Activated T-helper 1 cell treated with anti-CD3 and anti-CD28 coated beads, Interleukin-2, amount 50 U/mL, for 16 hours (primary cell): ENCODE data around the gene SH3RF3.
"Not testable (repeated sequence)": the region's sequence is repeated elsewhere in the genome, so short reads cannot be mapped to it uniquely, and the experiment has no call there.

ENCODE experiments used
- DNase-seq, 2 donors: peaks; one replicate each; pipeline ENCODE4 v3.0.0-alpha.2; 2020; ENCODE audit warnings: low read depth in 1 of 2, low spot score in 1 of 2

Gene SH3RF3

DNA sequence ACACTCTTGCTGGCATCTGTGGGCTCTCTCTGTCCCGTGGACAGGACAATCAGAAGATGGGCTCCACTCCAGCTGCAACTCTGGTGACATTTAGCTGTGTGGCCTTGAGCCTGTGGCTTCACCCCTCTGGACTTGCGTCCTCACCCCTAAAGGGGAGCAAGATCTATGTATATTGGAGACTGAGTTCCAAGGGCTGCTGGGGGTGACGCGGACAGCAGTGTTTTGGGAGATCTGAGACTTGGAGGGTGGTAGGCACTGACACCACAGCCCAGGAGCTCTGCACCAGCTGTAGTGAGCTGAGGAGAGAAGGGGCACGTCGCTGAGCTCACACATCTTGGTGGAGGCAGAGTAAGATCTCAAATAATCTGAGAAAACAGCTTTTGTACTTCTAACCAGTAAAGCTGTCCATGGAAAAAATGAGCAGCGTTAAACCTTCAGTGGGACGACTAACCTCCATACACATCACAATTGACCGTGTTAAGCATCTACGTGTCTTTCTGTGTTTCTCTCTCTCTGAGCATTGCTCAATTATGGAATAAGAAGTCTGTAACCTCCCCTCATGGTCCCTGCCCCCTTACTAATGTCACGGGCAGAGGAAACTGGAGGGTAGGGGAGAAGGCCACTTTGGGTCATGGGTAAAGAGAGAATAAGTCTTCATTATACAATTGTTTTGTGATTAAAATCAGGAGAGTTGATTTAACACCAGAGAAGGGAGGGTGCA, 85.8 kb downstream of the SH3RF3 start:
- no peak for DNase-seq

DNA sequence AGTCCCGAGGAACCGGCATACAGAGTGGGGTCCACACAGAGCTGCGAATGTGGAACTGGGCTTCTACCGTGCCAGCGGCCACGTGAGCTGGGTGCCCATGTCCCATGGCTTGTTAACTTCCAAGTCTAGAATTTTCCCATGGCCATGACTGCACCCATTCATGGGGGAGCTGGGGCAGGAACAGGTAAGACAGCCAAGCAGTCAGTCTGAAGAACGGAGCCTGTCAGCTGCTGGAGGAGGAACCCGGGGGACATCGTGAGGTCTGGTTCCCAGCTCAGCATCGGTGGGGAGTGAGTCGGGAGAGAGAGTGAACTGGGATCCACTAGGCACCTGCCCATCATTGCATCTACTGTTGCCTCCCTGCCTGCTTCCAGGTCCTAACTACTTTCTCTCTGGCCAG, 86.9 kb downstream of the SH3RF3 start:
- DNase-seq: no peak

DNA sequence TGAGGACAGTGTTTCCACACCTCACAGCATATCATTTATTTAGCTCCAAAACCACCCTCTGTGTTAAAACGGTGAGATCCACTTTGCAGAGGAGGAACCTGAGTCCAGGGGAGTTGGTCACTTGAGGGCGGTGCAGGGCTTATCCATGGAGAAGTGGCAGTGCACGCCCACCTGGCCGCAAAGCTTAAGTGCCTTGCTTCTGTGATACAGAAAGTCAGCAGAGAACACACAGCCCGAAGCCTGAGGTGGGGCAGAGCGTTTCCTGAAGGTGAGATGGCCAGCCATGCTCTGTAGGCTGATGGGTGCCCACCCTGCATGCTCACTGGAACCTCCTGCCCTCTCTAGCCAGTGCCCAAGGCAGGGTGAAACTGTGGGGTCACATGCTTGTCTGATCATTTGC, 87.3 kb downstream of the SH3RF3 start:
- DNase-seq: no peak

DNA sequence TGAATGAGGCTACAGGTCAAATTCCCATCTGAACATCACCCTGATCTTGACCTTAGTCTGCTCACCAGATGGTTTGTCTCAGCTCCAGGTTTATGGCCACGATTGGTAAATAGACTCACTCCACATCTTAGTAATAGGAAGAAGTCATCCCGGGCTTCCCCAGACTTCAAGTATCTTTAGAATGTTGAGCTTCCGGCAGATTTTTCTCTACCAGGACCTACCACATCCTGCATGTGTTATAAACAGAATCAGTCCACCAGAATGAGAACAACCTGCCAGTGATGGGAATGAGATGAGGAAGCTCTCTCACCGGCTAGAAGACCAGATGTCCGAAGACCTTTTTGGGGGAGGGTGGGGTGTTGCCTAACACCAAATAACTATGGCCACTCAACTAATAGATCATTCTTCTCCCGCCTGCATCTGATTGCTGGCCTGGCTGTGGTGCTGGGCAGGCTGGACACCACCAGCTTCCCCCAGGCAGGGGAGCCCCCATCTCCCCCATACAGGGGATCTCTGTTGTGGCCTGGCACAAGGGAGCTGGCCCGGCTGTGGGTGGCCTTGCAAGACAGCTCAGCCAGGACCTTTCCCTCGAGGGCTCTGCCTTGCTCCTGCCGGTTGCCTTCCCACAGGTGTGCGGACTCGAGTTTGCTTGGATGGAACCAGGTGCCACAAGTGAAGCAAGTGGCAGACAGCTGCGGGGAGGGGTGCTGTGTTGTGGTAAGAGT, 88.5 kb downstream of the SH3RF3 start:
- no peak for DNase-seq

DNA sequence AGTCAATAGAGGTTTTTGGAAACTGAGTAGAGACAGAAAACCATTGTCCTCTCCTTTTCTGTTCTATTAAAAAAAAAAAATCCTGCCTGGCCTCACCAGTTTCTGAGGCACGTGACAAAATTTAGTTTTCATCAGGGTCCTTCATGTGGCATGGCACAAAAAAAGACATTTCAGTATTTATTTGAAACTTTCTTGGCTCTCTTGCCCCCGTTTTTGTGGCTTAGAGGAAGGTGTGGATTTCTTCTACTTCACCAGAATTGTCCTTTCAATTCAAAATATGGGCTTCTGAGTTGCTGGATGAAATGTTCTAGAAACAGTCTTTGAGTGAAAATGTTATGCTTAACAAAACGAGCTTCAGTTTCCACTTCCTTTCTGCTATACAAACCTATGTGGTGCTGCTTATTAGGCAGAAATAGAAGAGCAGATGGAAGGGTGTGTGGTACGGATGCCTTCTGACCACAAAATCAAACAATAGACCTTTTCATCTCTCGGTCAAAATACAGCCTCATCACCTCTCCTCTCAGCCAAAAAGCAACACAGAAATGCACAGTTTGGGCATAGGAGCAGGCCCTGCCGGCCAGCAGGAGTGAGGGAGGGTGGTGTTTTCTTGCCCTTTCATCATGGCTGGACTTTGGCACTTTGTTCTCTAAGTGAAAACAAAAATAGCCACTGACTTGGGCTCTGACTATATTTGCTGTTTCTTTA, 89.2 kb downstream of the SH3RF3 start:
- no peak for DNase-seq

DNA sequence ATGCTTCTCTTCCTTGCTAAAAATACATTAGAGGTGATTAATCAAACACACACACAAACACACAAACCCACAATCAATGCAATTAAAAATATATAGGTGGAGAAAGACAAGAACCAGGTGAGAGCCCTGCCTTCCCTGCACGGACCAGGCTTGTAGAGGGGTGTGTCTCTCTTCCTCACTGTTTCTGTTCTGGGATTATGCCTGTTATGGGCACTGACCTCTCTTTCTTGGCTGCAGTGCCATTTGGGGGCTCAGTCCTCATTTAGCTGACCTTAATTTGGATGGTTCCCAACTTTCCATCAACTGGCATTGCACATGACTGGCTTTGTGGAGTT, 89.8 kb downstream of the SH3RF3 start:
- no peak for DNase-seq

DNA sequence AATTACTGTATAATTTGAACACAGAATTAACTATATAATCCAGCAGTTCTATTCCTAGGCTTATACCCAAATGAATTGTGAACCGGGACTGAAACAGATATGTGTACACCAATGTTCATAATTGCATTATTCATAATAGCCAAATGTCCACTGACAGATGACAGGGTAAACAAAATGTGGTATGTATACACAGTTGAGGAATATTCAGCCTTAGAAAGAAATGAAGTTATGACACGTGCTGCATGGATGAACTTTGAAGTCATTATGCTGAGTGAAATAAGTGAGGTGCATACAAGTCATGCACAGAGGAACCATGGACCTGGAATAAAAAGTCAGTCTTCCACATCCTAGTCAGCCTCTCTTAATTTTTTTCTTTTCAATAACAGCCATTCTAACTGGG, 91.9 kb downstream of the SH3RF3 start:
- DNase-seq: no peak

DNA sequence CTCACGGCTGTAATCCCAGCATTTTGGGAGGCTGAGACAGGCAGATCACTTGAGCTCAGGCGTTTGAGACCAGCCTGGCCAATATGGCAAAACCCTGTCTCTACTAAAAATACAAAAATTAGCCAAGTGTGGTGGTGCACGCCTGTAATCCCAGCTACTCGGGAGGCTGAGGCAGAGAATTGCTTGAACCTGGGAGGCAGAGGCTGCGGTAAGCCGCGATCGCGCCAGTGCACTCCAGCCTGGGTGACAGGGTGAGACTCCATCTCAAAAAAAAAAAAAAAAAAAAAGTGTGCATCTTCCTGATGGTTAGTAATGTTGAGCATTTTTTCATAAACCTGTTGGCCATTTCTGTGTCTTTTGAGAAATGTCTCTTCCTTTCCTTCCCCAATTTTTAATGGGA, 92.3 kb downstream of the SH3RF3 start:
- not testable (repeated sequence) for DNase-seq

DNA sequence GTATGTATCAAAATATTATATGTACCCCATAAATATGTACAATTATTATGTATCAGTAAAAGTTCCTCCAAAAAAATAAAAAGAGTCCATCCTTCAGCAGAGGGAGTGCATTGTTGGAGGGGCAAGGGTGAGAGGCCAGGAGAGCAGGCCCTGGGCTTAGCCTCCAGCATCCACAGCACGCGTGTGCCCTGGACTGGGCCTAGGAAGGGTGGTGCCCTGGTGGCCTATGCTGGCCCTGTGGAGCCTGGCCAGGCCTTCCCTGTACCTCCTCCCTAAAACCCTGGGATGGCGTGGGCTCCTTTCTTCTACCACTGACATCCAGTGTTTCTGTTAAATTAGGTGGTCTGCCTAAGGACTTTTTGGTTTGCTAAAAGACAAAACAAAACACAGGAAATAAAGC, 93.4 kb downstream of the SH3RF3 start:
- DNase-seq: no peak

DNA sequence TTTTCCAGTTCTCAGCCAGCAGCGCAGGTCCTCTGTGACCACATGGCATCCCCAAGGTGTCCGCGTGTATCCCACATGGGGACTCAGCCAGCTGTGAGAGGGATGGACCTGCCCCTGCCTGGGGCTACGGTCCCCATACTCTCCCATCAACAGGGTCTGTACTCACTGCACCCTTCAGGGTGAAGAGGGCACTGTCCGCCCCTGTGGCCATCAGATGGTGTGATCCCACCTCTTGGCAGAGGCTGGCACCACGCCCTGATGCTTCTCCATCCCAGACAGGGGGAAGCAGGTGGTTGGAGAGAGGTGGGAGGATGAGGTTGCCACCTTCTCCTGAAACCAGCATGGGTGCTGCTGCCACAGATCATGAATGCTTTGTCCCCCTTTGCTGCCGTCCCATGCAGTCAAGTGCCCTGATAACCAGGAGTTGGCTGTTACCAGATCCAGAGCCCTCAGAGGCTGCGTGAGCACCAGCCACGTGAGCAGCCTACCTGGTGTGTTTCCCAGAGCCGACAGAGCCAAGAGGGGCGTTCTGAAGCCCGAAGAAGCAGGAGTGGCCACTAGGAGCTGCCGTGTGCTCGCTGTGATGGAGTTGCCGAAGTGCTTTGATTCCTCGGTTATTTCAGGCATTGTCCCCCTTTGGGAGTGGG, 93.9 kb downstream of the SH3RF3 start:
- no peak for DNase-seq

DNA sequence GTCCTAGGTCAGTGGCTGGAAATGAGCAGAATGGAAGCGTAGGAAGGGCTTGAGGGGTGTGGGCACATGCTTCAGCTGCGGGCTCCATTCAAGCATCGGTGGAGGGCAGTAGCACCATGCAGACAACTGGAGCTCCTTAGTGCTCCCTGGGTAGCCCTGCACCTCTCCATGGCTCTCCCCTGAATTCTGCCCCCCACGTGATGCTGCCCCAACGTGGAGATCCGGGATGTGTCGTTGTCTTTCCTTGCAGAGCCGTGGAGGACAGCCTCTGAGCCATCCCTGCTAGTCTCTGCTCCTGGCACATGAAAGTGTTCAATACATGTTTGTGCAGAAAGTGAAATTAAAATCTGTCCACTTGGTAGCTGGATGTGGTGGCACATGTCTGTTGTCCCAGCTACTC, 94.5 kb downstream of the SH3RF3 start:
- DNase-seq: no peak

DNA sequence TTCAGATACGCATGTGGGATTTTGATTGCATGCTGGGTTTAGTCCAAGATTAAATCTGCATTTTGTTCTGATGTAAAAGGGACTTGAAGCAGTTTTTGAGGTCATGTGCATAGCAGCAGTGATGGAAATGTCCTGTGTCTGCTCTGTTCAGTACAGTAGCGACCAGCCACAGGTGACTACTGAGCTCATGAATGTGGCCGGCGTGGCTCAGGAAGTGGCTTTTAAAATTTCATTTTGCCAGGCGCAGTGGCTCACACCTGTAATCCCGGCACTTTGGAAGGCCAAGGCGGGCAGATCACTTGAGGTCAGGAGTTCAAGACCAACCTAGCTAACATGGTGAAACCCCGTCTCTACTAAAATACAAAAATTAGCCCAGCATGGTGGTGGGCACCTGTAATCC, 95.3 kb downstream of the SH3RF3 start:
- not testable (repeated sequence) for DNase-seq

DNA sequence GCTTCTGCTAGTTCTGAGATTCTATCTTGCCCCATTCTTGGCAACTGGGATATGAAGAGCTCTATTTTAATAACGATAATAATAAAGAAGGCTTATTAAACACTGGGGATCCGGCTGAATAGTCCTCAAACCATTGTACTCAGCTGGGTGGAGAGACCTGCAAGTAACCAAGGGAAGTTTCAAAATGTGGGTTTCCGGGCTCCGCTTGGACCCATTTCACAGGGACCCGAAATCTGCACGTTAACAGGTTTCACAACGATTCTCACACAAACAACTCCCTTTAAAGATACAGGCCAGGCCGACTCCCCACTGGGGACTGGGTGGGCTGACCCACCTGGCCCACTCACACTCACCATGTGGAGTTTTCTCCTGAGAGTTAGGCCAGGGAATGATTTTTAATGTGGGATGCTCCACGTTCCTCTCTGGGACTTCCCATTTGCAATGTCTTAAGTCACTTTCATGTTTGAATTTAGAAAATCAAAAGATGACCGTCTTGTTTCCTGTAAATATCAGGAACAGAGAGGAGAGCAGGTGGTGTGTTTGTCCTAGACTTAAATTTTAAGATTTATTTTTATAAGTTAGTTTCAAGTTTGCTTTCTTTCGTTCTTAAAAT, 96.3 kb downstream of the SH3RF3 start:
- no peak for DNase-seq

DNA sequence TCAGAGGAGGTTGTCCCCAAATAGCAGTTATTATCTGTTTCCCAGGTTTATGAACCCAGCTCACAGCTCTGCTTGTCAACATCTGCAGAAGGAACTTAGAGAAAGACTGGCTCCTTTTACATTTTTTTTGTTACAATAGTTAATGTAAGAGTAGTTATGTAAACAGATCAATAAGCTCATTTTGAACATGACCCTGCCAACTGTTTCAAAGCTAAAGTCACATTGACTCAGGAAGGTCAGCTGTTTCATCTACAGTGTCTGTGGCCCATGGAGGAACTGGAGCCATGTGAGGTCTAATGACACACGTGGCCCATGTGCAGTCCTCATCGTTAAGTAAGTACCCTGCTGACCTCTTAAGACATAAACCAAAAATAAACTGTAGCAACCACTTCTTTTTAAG, 97.1 kb downstream of the SH3RF3 start:
- DNase-seq: no peak

DNA sequence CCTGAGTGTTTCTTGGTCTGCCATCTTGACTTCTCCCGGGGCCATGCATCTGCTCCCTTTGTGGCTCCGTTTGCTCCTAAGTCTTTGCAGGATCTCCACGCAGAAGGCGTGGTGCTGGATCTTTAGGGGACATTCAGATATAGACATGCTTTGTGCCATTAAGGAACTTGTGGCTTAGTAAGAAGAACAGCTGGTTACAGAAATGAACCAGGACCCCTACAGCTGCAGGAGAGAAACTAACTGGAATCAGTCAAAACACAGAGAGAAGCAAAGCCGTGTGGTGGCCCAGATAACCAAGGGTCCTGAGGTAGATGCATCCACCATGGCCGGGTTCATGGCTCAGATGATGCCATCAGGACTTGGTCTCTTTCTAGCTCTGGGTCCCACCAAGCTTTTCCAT, 97.6 kb downstream of the SH3RF3 start:
- DNase-seq: no peak

DNA sequence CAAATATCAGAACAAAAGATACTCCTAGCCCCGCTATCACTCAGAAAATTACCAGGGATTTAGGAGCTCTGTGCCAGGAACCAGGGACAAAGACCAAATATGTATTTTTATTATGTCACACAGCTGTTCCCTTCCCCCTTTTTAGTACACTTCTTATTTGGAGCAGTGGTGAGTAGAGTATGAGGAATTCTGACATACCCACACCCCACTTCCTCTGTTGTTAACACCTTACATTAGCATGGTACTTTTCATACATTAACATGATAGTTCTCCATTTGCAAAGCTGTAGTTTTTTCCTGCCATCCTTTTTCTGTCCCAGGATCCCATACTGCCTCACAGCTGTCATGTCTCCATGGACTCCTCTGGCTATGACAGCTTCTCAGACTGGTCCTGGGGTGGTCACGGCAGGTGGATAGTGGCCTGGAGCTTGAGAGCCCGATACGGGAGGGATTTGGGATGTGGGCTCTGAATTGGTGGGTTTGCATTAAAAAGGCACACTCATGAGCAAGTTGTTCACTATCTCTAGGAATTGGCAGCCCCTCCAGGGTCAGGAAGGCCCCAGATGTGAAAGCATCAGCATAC, 100.2 kb downstream of the SH3RF3 start:
- DNase-seq: no peak

DNA sequence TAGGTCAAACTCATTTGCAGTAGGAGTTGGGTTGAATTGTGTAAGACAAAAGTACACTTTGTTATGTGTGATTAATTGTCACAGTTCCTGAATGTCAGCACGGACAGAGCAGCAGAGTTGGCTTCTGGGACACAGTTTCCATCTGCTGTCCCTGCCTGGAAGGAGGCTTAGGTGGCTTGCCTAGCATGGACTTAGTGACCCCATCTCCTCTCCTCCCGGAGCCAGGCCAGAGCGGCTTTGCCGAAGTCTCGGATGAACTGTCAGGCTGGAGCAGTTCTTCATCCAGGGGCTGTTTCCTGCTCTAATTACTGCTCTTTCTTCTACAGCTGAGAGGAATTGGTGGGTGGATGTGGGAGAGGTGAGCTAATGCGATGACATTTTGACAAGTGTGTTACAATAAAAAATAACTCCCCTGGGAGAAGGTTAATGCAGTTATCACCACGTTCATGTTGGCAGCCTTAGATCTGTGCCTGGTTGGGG, 102.0 kb downstream of the SH3RF3 start:
- no peak for DNase-seq

DNA sequence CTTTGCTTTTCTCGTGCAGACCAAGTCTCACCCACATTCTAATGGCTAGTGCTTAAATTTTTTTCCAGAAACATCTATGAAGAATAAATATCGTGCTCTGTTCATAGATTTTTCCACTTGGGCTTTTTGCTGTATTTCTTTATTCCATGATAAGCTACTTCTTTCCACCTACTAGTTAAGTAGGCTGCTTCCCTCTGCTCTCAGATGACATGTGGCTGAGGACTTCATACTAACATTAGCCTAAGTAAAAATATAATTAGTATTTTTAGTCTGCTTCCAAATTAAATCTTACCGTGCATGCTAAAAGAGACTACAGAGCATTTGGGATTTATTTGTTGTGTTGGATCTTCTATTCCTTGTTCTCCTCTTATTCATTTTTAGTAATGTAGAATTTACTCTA, 102.4 kb downstream of the SH3RF3 start:
- DNase-seq: no peak

DNA sequence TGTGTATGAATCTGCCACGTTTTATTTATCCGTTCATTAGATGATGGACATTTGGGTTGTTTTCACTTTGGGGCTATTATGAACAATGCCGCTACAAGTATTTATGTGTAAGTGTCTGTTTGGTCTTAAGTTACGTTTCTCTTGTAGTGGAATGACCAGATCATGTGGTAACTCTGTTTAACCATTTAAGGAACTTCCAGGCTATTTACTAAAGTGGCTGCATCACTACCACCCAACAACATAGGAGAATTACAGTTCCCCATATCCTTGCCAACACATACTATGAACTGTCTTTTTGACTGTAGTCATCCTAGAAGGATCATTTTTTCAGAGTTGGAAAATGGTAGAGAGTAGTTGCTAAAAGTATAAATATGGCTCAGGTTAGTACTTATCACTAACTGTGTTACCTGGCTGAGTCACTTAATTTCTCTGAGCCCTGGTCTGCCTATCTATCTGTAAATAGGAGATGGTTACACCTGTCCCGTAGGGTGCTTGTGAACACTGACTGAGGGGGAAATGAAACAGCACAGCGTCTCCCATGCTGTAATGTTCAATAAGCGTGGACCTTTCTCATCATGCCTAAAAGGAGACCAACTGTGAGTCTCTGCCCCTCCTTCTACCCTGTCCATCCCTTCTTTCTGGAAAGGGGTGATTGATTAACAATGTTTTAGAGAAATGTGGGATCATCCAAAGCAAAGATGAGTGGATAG, 103.1 kb downstream of the SH3RF3 start:
- no peak for DNase-seq

DNA sequence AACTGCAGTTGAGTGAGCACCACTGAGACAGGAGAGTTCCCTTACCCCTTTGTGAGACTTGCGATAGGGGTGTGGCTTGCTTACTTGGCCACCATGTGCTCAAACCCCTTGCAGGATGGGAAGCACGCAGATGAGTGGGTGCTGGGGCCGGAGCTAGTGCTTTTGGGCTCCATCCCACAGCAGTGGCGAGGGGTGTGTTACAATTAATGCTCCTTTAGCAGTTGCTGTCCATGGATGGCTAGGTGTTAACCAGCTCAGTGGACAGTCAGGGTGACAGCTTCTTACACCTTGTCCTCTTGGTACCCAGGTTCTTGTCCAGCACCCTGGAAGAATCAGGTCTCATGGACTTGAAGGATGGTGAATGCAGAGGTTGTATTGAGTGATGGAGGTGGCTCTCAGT, 103.9 kb downstream of the SH3RF3 start:
- no peak for DNase-seq
